Osteoblast (primary cell): Measurements from ENCODE around the gene UBE2S. TPM values are rescaled to one million over a fixed set of nuclear protein-coding genes. Genes with fewer than 3 reads are reported as not detected.

Experiments
- DNase-seq: peaks from one replicate; pipeline ENCODE4 v3.0.0; 2011; ENCODE audit warnings: low spot score, mixed read lengths; ENCODE audit not compliant: insufficient read length; ENCODE audit errors: missing footprints
- H2AFZ ChIP-seq: 2 replicates; pipeline ENCODE4 v1.6.0; 2011; ENCODE audit warnings: mild to moderate bottlenecking, low read length
- H3K27ac ChIP-seq: 2 replicates; pipeline ENCODE4 v1.5.1; 2011; ENCODE audit warnings: mild to moderate bottlenecking, low read depth, low read length, moderate library complexity
- H3K27me3 ChIP-seq: 2 replicates; pipeline ENCODE4 v1.6.0; 2012; ENCODE audit warnings: mild to moderate bottlenecking, control low read depth, inconsistent platforms, low read length, moderate library complexity; ENCODE audit not compliant: insufficient read depth
- H3K36me3 ChIP-seq: 2 replicates; pipeline ENCODE4 v1.5.1; 2011; ENCODE audit warnings: mild to moderate bottlenecking, low read length, control low read depth, moderate library complexity; ENCODE audit not compliant: insufficient read depth
- H3K4me1 ChIP-seq: 2 replicates; pipeline ENCODE4 v1.5.1; 2011; ENCODE audit warnings: mild to moderate bottlenecking, low read length, control low read depth, moderate library complexity; ENCODE audit not compliant: insufficient read depth
- H3K4me2 ChIP-seq: 2 replicates; pipeline ENCODE4 v1.6.0; 2011; ENCODE audit warnings: mild to moderate bottlenecking, low read length; ENCODE audit not compliant: insufficient read depth
- H3K4me3 ChIP-seq: fragments of 200-600 bp; sonication (generic); 3 replicates; pipeline ENCODE4 v1.5.1; 2012; ENCODE audit warnings: mild to moderate bottlenecking, low read length, inconsistent platforms; ENCODE audit not compliant: insufficient read depth
- H3K79me2 ChIP-seq: 2 replicates; pipeline ENCODE4 v1.6.0; 2012; ENCODE audit warnings: mild to moderate bottlenecking, low read length, control low read depth, inconsistent platforms; ENCODE audit not compliant: insufficient read depth
- H3K9me3 ChIP-seq: 2 replicates; pipeline ENCODE4 v1.5.1; 2011; ENCODE audit warnings: low read depth, low read length, control low read depth
- H4K20me1 ChIP-seq: 2 replicates; pipeline ENCODE4 v1.6.0; 2012; ENCODE audit warnings: mild to moderate bottlenecking, low read length, control low read depth; ENCODE audit not compliant: insufficient read depth
- total RNA-seq: library from RNA; depleted of rRNA; stranded (reverse); fragments of >200 nt; gene quantifications from 2 replicates; pipeline ENCODE4 v1.2.3, GENCODE V29; 2012
- TF ChIP-seq, protein P1 (sequence below): IDR thresholded peaks from 2 replicates; pipeline ENCODE4 v1.5.1; 2011; ENCODE audit warnings: mild to moderate bottlenecking, low read depth, low read length, moderate library complexity; ENCODE audit errors: extremely low read depth

The UBE2S gene
- total RNA-seq, 1 donor: 37.3 TPM

DNA sequence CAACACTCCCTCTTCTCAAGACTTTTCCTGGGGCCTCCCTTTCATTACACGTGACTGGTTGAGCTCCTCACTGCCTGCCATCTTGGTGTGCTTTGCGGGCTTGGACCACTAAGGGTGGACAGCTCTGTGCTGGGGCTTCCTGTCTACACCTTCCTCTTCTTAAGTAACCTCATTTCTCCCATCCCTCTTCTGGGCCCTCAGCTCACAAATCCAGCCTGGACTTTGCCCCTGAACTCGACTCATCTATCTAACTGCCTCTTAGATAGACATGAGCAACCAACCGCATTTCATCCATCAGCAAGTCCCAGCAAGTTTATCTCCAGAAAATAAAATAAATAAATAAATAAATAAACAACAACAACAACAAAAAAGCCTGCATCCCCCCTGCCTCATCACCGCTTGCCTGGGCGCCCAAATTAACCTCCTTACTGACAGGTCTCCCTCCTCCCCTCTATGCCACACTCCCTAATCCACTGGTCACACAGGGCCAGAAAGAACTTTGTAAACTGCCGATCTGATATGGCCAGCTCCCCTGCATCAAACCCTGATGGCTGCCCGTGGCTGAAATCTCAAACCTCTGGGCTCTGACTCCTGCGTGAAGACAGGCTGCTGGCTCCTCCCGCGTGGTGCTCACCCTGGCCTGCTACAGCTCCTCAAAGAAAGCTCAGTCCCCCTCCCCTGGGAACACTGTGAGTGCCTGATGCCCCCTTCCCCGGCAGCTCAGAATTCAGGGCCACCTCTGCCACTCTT lies 46.1 kb upstream of the UBE2S start:
- Histone ChIP-seq H3K4me3 (no peak overlapping the region), H3K27ac (no peak overlapping the region), H3K9me3 (no peaks in the 10 kb centered on the region), H3K4me2 (no peak overlapping the region), H3K36me3 (no peaks in the 10 kb centered on the region), H3K27me3 (peaks cover 31% of the 10 kb centered on the region), H3K79me2 (peaks cover under 1% of the 10 kb centered on the region), H3K4me1 (no peaks in the 10 kb centered on the region), H2AFZ (no peak overlapping the region), H4K20me1 (peaks cover 29% of the 10 kb centered on the region)
- DNase-seq: no peak
- TF ChIP-seq, protein P1, sequence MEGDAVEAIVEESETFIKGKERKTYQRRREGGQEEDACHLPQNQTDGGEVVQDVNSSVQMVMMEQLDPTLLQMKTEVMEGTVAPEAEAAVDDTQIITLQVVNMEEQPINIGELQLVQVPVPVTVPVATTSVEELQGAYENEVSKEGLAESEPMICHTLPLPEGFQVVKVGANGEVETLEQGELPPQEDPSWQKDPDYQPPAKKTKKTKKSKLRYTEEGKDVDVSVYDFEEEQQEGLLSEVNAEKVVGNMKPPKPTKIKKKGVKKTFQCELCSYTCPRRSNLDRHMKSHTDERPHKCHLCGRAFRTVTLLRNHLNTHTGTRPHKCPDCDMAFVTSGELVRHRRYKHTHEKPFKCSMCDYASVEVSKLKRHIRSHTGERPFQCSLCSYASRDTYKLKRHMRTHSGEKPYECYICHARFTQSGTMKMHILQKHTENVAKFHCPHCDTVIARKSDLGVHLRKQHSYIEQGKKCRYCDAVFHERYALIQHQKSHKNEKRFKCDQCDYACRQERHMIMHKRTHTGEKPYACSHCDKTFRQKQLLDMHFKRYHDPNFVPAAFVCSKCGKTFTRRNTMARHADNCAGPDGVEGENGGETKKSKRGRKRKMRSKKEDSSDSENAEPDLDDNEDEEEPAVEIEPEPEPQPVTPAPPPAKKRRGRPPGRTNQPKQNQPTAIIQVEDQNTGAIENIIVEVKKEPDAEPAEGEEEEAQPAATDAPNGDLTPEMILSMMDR: no peak

DNA sequence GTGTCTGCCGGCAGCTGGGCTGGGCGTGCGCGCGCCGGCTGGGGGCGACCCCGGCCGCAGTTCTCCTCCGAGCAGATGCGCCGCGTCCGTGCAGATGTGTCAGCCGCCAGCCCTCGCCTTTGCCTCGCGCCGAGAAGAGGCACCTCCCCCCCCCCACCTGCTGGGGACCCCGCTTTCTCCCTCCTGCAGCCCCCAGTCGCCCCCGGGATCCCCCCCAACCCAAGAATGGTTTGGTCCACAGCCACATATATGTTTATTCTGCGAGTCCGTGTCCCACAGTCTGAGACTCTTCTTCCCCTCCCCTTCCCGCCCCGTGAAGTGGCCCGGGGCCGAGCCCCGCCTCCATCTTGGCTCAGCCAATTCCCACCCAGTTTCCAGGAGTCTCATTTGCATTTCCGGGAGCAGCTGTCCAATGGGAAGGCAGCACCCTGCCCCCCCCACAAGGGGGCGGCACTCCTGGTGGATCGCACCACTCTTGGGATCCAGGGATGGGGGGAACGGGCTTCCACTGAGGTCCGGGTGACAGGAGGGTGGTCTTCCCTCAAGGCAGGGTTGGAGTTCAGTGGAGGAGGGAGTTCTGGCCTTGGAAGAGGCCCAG lies 45.3 kb upstream of the UBE2S start:
- no peak overlapping the region for H3K4me3 ChIP-seq
- no peak overlapping the region for H2AFZ ChIP-seq
- no peaks in the 10 kb centered on the region for H3K9me3 ChIP-seq
- H3K27ac ChIP-seq: no peak overlapping the region
- no peak overlapping the region for H3K4me2 ChIP-seq
- TF ChIP-seq, protein P1: no peak
- H3K27me3 ChIP-seq: peaks cover 35% of the 10 kb centered on the region
- H4K20me1 ChIP-seq: peaks cover 28% of the 10 kb centered on the region
- no peaks in the 10 kb centered on the region for H3K36me3 ChIP-seq
- no peaks in the 10 kb centered on the region for H3K4me1 ChIP-seq
- no peaks in the 10 kb centered on the region for H3K79me2 ChIP-seq
- peak; percentile 98 for DNase-seq

DNA sequence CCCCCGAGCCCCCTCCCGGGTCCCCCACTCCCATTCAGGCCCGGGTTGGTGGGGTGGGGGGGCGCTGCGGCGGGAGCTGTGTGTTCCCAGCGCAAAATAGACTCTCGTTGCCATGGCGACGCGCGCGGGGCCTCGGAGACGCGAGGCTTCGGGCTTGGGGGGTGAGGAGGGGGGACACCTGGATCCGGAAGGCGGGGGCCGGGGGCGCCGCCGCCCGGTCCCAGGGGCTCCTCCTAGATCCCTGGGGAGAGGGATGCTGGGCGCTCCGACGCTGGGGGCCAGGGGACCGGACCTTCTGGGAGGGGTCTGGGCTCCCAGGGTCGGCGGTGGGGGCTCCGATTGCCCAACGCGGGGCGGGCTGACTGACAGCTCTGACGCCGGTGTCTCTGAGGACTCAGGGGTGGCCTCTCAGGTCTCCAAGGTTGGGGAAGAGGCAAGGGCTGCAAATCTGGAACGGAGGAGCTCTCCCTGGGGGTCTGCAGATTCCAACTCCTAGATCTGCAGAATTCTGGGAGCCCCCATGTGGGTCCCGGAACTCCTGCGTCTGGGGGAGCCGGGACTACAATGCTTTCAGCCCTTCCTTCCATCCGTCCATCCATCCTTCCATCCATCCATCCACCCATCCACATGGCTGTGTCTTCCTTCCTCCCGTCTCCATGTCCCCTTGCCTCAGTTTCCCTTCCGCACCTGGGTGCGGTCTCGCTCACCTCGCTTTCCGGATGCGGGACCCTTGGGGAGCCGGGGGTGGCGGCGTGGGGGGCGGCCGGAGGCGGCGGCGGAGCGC lies 44.6 kb upstream of the UBE2S start:
- Histone ChIP-seq H3K4me1 (no peaks in the 10 kb centered on the region), H3K4me2 (no peak overlapping the region), H3K9me3 (no peaks in the 10 kb centered on the region), H3K27ac (no peak overlapping the region), H2AFZ (no peak overlapping the region), H4K20me1 (peaks cover 28% of the 10 kb centered on the region), H3K4me3 (no peak overlapping the region), H3K79me2 (no peaks in the 10 kb centered on the region), H3K36me3 (no peaks in the 10 kb centered on the region), H3K27me3 (peaks cover 42% of the 10 kb centered on the region)
- TF ChIP-seq, protein P1: no peak
- no peak for DNase-seq
